HG03558 (cell line): Measurements from ENCODE around the gene AGMAT.
A peak's percentile ranks its signal among the peaks of the same experiment; 100 is the strongest.

ENCODE experiments used
- ATAC-seq: cut with Tn5 transposase; IDR thresholded peaks from one replicate; pipeline ENCODE4 v1.9.1; 2021; ENCODE audit warnings: moderate number of reproducible peaks; ENCODE audit not compliant: unreplicated experiment; ENCODE audit errors: extremely low read depth

The AGMAT gene

DNA sequence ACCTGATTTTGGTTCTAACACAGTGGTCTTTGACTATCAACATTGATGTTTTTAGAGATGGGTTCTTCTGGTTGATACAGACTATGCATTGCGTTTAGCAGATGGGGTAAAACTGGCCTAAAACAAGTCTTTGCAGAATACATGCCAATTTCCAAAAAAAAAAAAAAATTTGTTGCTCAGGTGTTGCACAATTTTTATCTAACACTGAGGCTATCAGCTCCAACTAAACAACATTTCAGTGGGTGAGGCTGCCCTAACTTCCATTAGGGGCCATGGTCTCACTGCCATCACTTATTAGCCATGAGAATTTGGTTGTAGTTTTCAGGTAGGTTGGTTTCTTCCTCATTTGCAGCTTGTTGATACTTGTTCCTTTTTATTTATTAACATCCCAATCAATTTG is 14.0 kb downstream of the AGMAT start:
- no peak for ATAC-seq

- no peak for ATAC-seq
These were observed 16.3 kb downstream of the AGMAT start for GRCh38 chr1:15568387-15569073.

DNA sequence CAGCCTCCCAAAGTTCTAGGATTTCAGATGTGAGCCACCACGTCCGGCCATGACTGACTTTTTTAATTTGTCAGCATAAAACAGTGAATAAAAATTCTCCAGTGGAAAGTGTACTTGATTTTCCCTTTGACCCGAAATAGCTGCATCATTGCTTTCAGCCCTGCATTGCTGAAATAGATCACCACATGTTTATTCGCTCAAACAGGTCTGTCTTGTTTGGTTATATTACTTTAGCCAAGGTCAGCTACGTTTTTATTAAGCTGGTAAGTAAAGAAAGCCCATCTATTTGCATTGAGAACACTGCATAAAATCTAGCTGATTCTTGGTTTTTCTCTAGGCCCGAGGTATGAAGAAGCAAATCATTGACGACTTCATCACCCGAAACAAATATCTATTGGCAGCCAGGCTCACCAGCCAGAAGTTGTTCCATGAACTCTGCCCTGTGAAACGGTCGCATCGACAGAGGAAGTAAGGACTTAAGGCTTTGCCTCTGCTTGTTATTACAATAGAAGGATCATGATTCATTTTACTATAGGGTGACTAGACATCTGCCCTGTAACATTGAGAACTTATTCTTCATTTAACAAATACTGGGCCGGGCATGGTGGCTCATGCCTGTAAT is 25.6 kb downstream of the AGMAT start:
- ATAC-seq = no peak

DNA sequence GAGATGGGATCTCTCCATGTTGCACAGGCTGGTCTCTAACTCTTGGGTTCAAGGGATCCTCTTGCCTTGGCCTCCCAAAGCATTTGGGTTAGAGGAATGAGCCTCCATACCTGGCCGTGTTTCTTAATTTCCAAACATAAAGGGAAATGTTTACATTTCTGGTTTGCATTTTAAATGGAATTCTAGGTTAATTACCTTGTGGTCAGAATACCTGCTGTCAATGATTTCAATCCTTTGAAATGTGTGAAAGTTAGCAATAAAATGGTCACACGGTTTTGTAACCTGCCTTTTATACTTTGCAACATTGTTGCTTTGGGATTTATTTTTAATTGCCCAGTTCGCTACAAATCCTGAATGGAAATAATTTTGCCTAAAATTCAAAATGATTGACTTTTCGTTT is 26.3 kb downstream of the AGMAT start:
- ATAC-seq = no peak

DNA sequence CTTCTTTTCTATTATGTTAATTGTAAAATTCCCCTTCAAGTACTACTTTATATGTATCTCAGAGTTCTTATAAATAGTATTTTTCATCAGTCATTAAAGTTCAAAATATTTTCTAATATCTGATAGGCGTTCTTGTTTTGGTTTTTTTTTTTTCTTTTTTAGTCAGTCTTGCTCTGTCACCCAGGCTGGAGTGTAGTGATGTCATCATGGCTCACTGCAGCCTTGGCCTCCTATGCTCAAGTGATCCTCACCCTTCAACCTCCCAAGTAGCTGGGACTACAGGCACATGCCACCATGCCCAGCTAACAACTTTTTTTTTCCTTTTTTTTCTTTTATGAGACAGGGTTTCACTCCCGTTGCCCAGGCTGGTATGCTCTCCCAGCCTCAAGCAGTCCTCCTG is 27.3 kb downstream of the AGMAT start:
- ATAC-seq = no peak

GRCh38 chr1:15557008-15557407 is 27.8 kb downstream of the AGMAT start:
- ATAC-seq = no peak

DNA sequence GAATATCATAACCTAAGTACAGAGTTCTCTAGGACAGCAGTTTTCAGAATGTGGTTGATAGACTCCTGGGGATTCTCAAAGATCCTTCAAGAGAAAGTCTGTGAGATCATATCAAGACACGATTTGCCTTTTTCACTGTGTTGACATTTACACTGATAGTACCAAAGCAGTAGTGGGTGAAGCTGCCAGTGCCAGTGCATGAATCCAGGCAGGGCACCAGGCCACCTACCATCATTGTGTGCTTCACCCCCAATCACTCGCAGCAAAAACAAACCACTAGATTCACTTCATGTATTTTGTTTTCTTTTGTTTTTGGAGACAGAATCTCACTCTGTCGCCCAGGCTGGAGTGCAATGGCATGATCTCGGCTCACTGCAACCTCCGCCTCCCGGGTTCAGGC is 34.3 kb downstream of the AGMAT start:
- ATAC-seq = no peak

GRCh38 chr1:15546641-15547040 is 38.2 kb downstream of the AGMAT start:
- ATAC-seq = no peak

DNA sequence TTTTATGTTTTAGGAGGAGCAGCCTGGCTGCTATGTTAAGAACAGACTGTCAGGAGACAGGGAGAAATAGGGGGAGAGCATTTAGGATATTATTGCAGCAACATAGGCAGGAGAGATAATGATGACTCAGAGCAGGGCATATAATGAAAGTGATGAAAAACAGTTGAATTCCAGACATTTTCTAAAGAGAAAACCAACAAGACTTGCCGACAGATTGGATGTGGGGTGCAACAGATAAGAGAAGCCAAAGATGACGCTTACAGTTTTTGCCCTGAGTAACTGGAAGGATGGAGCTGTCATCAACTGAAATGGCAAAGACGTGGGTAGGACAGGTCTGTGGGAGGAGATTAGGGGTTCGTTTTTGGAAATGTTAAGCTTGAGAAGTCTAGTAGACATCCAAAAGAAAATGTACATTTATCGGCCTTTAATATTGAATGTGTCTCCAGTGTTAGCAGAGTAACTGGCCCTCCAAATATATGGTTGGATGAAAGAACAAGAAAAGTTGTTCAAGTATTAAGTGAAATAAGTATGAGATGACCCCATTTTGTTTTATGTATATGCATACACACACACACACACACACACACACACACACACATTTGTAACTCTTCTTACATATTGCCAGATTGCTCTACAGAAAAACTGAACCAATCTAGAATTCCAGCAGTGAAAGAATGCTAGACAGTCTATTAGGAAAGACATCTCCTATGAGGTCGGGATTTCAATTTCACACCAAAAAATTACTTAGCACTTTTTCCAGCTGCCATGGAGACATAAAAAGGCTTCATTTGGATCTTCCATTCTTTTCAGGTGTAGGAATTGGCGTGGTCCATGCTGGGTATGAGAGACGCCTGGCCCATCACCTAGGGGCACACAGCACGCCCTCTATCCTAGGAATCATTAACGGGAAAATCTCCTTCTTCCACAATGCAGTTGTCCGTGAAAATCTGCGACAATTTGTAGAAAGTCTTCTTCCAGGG is 41.0 kb downstream of the AGMAT start:
- ATAC-seq = no peak

GRCh38 chr1:15543251-15543588 is 41.6 kb downstream of the AGMAT start:
- ATAC-seq = no peak

- no peak for ATAC-seq
These were observed 42.2 kb downstream of the AGMAT start for GRCh38 chr1:15542388-15543250.

- no peak for ATAC-seq
These were observed 43.5 kb downstream of the AGMAT start for GRCh38 chr1:15541231-15541792.

DNA sequence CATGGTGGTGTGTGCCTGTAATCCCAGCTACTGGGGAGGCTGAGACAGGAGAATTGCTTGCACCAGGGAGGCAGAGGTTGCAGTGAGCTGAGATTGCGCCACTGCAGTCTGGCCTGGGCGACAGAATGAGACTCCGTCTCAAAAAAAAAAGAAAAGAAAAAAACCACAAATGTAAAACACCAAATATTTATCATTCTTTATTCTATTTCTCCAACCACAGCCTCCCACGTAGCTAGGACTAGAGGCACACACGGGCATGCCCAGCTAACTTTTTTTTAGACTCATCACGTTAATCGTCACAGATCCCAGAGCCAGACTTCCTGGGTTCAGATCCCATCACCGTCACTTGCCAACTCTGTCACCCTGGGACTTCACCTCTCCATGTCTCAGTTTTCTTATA is 44.7 kb downstream of the AGMAT start:
- no peak for ATAC-seq

- no peak for ATAC-seq
These were observed 46.1 kb downstream of the AGMAT start for GRCh38 chr1:15538771-15539170.

DNA sequence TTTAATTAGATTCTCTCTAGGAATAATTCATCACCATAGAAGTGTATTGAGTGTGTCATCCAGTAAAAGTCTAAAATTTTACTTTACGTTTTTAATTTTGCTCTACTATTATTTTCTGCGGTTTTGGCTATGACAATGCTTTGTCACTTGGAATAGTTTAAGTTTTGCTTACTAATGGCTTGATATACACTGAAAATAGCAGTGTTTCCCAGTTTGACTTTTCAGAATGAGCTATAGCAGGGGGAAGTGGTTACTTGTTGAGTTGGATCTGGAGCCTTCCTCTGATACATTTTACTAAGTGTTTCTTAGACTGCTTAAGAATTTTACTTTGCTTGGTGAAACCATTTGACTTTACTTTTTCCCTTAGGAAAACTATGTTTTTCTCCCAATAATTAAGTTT is 53.2 kb downstream of the AGMAT start:
- ATAC-seq = no peak

GRCh38 chr1:15531003-15531402 is 53.8 kb downstream of the AGMAT start:
- no peak for ATAC-seq

GRCh38 chr1:15526490-15527339 is 58.1 kb downstream of the AGMAT start, which contains the start of gene DNAJC16:
DNAJC16 (plus strand) TSS chr1:15526848; CDS start chr1:15529106, 2,258 bp downstream.
- peak; percentile 63 for ATAC-seq

- ATAC-seq = no peak
These were observed 58.8 kb downstream of the AGMAT start for GRCh38 chr1:15526021-15526489.
